Lower lobe of right lung (tissue), 2 donors: ENCODE results near the gene REPS2. TPM values are rescaled to one million over a fixed set of nuclear protein-coding genes. Genes with fewer than 3 reads are reported as not detected.

Experiments
- ATAC-seq, 2 donors: fragments of 200-7000 bp; cut with Tn5 transposase; one replicate each; pipeline ENCODE4 v1.9.1; 2020 to 2022; ENCODE audit warnings: mild to moderate bottlenecking in 2 of 2, moderate library complexity in 2 of 2
- DNase-seq: peaks from one replicate; pipeline ENCODE4 v3.0.0-alpha.2; 2020
- H3K27ac ChIP-seq: fragments of 200-600 bp; one replicate; pipeline ENCODE4 v1.8.0; 2022
- H3K27me3 ChIP-seq: fragments of 200-600 bp; one replicate; pipeline ENCODE4 v1.8.0; 2022; ENCODE audit warnings: low read depth
- H3K36me3 ChIP-seq: fragments of 200-600 bp; one replicate; pipeline ENCODE4 v1.8.0; 2022; ENCODE audit warnings: mild to moderate bottlenecking
- H3K4me1 ChIP-seq: fragments of 200-600 bp; one replicate; pipeline ENCODE4 v1.8.0; 2022
- H3K4me3 ChIP-seq: fragments of 200-600 bp; one replicate; pipeline ENCODE4 v1.8.0; 2022; ENCODE audit warnings: mild to moderate bottlenecking
- H3K9me3 ChIP-seq: fragments of 200-600 bp; one replicate; pipeline ENCODE4 v1.8.0; 2022
- intact Hi-C: fragments of 100-400 bp; cut with DNase I; formaldehyde crosslinking; loops from one replicate; pipeline ENCODE4 v1.11.0; 2022
- total RNA-seq: library from RNA; stranded (reverse); fragmentation: NEBNext Ultra II Directional; extraction: Animal tissue kit (Norgen Biotek cat#: 25700); gene quantifications from one replicate; pipeline ENCODE4 v1.2.1, GENCODE V29; 2021
- TF ChIP-seq, protein P1 (sequence below): fragments of 200-600 bp; IDR thresholded peaks from one replicate; pipeline ENCODE4 v1.8.0; 2022; ENCODE audit warnings: antibody characterized with exemption, mild to moderate bottlenecking
- donor health status: DM: no; HTN: yes; CAD: no; lungs with severe emphysema.

Gene REPS2
- total RNA-seq, 1 donor from 2014 or later: 18.5 TPM

DNA sequence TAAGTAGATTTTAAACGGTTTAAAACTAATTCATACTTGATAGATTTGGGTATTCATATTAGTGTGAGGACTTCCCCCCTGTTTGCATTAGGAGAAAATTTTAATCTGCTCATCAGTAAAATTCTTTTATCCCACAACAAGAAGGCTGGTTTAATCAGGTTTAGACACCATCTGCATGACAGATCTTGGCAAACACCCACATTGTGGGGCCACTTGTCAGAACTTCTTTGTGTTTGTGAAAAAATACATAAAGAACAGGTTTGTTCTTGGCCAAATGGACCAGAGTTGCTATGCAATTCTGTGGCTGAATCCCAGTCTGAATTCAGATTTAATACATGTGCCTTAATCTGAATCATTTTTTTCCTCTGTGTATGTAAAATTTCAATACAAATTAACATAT is 121.1 kb downstream of the REPS2 start:
- Histone ChIP-seq H3K4me1 (no peaks in the 10 kb centered on the region), H3K36me3 (no peaks in the 10 kb centered on the region), H3K27me3 (no peaks in the 10 kb centered on the region), H3K9me3 (no peaks in the 10 kb centered on the region), H3K4me3 (no peak overlapping the region), H3K27ac (no peak overlapping the region)
- DNase-seq (no peak), ATAC-seq (no peak)
- TF ChIP-seq, protein P1, sequence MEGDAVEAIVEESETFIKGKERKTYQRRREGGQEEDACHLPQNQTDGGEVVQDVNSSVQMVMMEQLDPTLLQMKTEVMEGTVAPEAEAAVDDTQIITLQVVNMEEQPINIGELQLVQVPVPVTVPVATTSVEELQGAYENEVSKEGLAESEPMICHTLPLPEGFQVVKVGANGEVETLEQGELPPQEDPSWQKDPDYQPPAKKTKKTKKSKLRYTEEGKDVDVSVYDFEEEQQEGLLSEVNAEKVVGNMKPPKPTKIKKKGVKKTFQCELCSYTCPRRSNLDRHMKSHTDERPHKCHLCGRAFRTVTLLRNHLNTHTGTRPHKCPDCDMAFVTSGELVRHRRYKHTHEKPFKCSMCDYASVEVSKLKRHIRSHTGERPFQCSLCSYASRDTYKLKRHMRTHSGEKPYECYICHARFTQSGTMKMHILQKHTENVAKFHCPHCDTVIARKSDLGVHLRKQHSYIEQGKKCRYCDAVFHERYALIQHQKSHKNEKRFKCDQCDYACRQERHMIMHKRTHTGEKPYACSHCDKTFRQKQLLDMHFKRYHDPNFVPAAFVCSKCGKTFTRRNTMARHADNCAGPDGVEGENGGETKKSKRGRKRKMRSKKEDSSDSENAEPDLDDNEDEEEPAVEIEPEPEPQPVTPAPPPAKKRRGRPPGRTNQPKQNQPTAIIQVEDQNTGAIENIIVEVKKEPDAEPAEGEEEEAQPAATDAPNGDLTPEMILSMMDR: no peak
- intact Hi-C loops: no loop called here

DNA sequence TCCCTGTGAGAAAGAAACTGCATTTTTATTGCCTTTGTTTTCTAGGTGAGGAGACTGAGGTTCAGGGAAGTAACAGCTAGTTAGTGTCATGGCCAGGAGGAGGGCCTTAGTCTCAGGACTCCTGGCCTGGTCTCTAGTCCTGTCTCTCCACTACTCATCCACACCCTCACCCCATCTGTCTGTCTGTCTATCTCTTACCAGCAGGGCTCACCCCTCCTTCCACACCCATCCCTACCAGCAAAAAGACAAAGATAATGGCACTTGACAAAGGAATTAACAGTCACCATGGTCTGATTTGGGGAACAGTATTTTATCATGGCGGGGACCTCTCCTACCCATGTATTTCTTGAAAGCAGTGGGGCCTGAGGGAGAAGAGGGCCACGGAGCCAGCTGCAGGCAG is 125.8 kb downstream of the REPS2 start:
- no peak for DNase-seq
- Histone ChIP-seq H3K36me3 (no peaks in the 10 kb centered on the region), H3K27ac (no peak overlapping the region), H3K9me3 (no peaks in the 10 kb centered on the region), H3K27me3 (no peaks in the 10 kb centered on the region), H3K4me1 (no peaks in the 10 kb centered on the region), H3K4me3 (no peak overlapping the region)
- ATAC-seq: no peak
- TF ChIP-seq, protein P1: no peak
- intact Hi-C loops: no loop called here

DNA sequence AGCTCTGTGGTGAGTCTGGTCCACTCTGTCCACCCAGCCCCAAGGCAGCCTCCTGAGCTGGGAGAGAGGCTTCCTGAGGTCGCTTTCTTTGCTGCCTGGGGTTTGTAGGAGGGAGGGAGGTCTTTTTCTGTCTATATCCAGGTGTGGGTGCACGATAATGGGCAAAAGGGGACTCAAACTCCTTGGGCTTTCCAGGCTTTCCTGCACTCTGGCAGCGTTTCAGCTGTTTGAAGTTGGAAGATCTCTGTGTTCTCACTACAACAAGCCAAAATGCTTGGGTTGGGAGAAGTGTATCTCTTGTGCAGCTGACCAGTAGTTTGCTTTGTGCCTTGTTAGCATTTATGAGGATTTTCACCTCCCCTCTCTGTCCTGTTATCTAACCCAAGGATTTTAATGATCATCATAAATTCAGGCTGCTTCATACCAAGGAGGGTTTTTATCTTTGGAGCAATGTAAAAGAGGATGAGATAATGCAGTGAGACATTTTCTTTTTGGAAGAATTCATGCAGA is 126.3 kb downstream of the REPS2 start:
- Histone ChIP-seq H3K27ac (no peak overlapping the region), H3K4me3 (no peak overlapping the region), H3K36me3 (no peaks in the 10 kb centered on the region), H3K27me3 (no peaks in the 10 kb centered on the region), H3K9me3 (no peaks in the 10 kb centered on the region), H3K4me1 (no peaks in the 10 kb centered on the region)
- DNase-seq (no peak), ATAC-seq (no peak)
- intact Hi-C loops: no loop called here
- TF ChIP-seq, protein P1: no peak

DNA sequence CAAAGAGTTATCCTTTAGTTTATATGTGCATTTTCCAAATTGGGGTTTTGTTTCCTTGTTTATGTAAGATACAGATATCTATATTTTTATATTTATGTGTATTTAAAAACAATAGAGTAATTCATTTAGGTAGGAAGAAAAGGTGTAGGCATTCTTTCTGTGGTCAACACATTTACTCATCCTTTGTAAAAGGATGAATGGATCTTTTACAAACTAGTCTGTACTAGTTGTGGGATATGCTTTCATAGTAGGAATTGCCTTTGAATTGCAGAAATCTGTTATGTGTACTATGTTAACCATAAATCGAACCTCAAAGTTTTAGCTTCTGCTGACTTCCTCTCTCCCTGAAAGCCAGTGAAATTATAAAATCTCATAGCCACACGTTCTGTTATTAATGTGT is 128.5 kb downstream of the REPS2 start:
- TF ChIP-seq, protein P1: no peak
- no peaks in the 10 kb centered on the region for H3K27me3 ChIP-seq
- ATAC-seq (no peak), DNase-seq (no peak)
- H3K9me3 ChIP-seq: no peaks in the 10 kb centered on the region
- H3K27ac ChIP-seq: no peak overlapping the region
- H3K4me3 ChIP-seq: no peak overlapping the region
- no peaks in the 10 kb centered on the region for H3K36me3 ChIP-seq
- H3K4me1 ChIP-seq: no peaks in the 10 kb centered on the region
- intact Hi-C loops: no loop called here

DNA sequence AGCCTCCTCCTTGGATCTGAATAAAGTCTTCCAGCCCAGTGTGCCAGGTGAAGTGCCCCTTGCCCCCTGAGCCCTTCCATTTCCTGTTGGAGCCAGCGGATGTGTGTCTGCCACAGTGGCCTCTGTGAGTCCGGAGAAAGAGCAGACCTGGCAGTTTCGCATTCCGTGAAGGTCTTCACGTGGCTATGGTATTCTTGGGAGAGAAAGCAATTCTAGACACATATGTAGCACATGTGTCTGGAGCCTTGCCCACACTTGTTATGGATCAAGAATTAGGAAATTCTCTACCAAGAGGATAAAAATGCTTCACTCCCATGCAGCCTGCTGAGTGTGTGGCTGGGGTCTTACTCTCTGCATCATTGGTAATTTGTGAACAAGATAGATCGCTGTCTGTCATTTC is 130.9 kb downstream of the REPS2 start:
- no peaks in the 10 kb centered on the region for H3K36me3 ChIP-seq
- H3K27ac ChIP-seq: no peak overlapping the region
- DNase-seq (no peak), ATAC-seq (no peak)
- intact Hi-C loops: no loop called here
- TF ChIP-seq, protein P1: no peak
- no peaks in the 10 kb centered on the region for H3K4me1 ChIP-seq
- H3K4me3 ChIP-seq: no peak overlapping the region
- H3K9me3 ChIP-seq: no peaks in the 10 kb centered on the region
- no peaks in the 10 kb centered on the region for H3K27me3 ChIP-seq
